Ovary (tissue), 9 donors: Measurements from ENCODE around the gene RAC2. TPM values are rescaled to one million over a fixed set of nuclear protein-coding genes. Genes with fewer than 3 reads are reported as not detected.

Source experiments
- DNase-seq, 5 donors: peaks; one replicate each; pipeline ENCODE4 v3.0.0-alpha.2; 2019 to 2020
- H3K27ac ChIP-seq, 2 donors: fragments of 200-600 bp; one replicate each; pipeline versions ENCODE4 v1.5.1 to v1.8.0; 2019 to 2022
- H3K27me3 ChIP-seq: fragments of 200-600 bp; one replicate; pipeline ENCODE4 v1.8.0; 2022
- H3K36me3 ChIP-seq: fragments of 200-600 bp; sonication (generic); one replicate; pipeline ENCODE4 v1.5.1; 2019
- H3K4me1 ChIP-seq: one replicate; pipeline ENCODE4 v1.8.1; 2013; ENCODE audit warnings: mild to moderate bottlenecking, moderate library complexity; ENCODE audit not compliant: insufficient read depth
- H3K4me3 ChIP-seq: fragments of 200-600 bp; sonication (generic); one replicate; pipeline ENCODE4 v1.5.1; 2017
- H3K9me3 ChIP-seq, 2 donors: fragments of 200-600 bp in 1 of 2; sonication (generic) in 1 of 2; one replicate each; pipeline versions ENCODE4 v1.5.1 to v1.8.1; 2013 to 2019; ENCODE audit warnings: mild to moderate bottlenecking in 1 of 2, moderate library complexity in 1 of 2
- CTCF ChIP-seq, 3 donors: fragments of 450-650 bp in 2 of 3; fragments of 200-600 bp in 1 of 3; IDR thresholded peaks; one replicate each; pipeline versions ENCODE4 v1.5.1 to v1.8.0; 2016 to 2022; ENCODE audit warnings: antibody characterized with exemption in 3 of 3, mild to moderate bottlenecking in 1 of 3
- EP300 ChIP-seq: sonication (generic); formaldehyde crosslinking; IDR thresholded peaks from one replicate; pipeline ENCODE4 v1.6.1; 2017; ENCODE audit warnings: antibody characterized with exemption
- POLR2A ChIP-seq: fragments of 450-650 bp; IDR thresholded peaks from one replicate; pipeline ENCODE4 v1.6.1; 2017; ENCODE audit warnings: antibody characterized with exemption, mild to moderate bottlenecking, moderate library complexity
- WGBS, 3 donors: extraction: QIAGEN DNeasy Blood & Tissue Kit in 1 of 3; methylation state at CpG; one replicate each; pipeline versions ENCODE4 v1.1.5 to v1.1.7; 2013 to 2017; 5-methylcytosine and 5-hydroxymethylcytosine counted together
- intact Hi-C, 4 donors: fragments of 100-400 bp; cut with DNase I; formaldehyde crosslinking; loops; one replicate each; pipeline versions ENCODE4 v1.11.0 to v1.15.1; 2022 to 2023
- polyA plus RNA-seq, 2 donors: library from polyadenylated mRNA; stranded (reverse); fragments of 200-250 nt in 1 of 2; fragments of 350-450 nt in 1 of 2; fragmentation: Illumina TruSeq in 1 of 2; extraction: RNeasy Lipid Tissue Mini Kit (QIAGEN cat#74804) in 1 of 2; gene quantifications; one replicate each; pipeline ENCODE4 v1.2.3, GENCODE V29; 2013 to 2014
- total RNA-seq, 7 donors: library from RNA; depleted of rRNA in 2 of 7; stranded (reverse); fragments of >200 nt in 2 of 7; fragmentation: NEBNext Ultra II Directional in 3 of 7; extraction: Animal tissue kit (Norgen Biotek cat#: 25700) in 3 of 7; gene quantifications; one replicate each; pipeline versions ENCODE4 v1.1.0 to v1.2.4, GENCODE V29; 2016 to 2023
- donor health status: DM: no; HTN: no; CAD: no; lungs with moderate emphysema.
- donor health status: DM: no; HTN: no; CAD: no.
- donor health status: Bipolar disorder and iron deficiency.
- donor health status: DM: yes; HTN: yes; CAD: no.
- donor health status: DM: no; HTN: no; CAD: no.
- donor health status: DM: yes; HTN: yes; CAD: no.

RAC2 gene
- total and polyA plus RNA-seq, 9 donors = 2.3 to 18.4 (median 6.0) TPM

- Histone ChIP-seq H3K4me3 (no peak overlapping the region), H3K27me3 (no peaks in the 10 kb centered on the region), H3K27ac (peak overlapping the region; percentile 46 to 89), H3K4me1 (peaks cover 18% of the 10 kb centered on the region), H3K36me3 (no peaks in the 10 kb centered on the region), H3K9me3 (no peaks in the 10 kb centered on the region)
- WGBS, 3 donors = 27 to 33% (median 27%) methylated on average over 14 of the region's 14 CpGs
- intact Hi-C loops = loop anchor here in 2 of 4 donors (2.0 to 5.0 kb wide), 2 partner anchors 30 to 174 kb away; no protein-coding TSS in a partner anchor
- DNase-seq = peak; percentile 92 to 94 (median 92)
- TF ChIP-seq EP300 (no peak), CTCF (IDR thresholded peaks at IDR 0.05) (peak in 1 of 3 donors; percentile 32)
These were observed 47.3 kb downstream of the RAC2 start for GRCh38 chr22:37196539-37197450.

GRCh38 chr22:37195921-37196320 is 48.1 kb downstream of the RAC2 start:
- Histone ChIP-seq H3K4me3 (no peak overlapping the region), H3K27me3 (no peaks in the 10 kb centered on the region), H3K9me3 (no peaks in the 10 kb centered on the region), H3K36me3 (no peaks in the 10 kb centered on the region), H3K27ac (peak overlapping the region; percentile 46 to 89), H3K4me1 (peaks cover 18% of the 10 kb centered on the region)
- no peak for TF ChIP-seq EP300
- TF ChIP-seq POLR2A = no peak
- TF ChIP-seq CTCF (IDR thresholded peaks at IDR 0.05) = no peak
- intact Hi-C loops = loop anchor here in 2 of 4 donors (2.0 to 5.0 kb wide), 2 partner anchors 29 to 174 kb away; no protein-coding TSS in a partner anchor
- DNase-seq = peak in 4 of 5 donors; percentile 33 to 62 (median 49)
- WGBS, 3 donors = 40 to 66% (median 56%) methylated on average over 4 of the region's 4 CpGs

- no peak for DNase-seq
- TF ChIP-seq CTCF (IDR thresholded peaks at IDR 0.05) = no peak
- TF ChIP-seq EP300 = no peak
- no peak for TF ChIP-seq POLR2A
- Histone ChIP-seq H3K4me1 (peaks cover 17% of the 10 kb centered on the region), H3K27ac (no peak overlapping the region), H3K9me3 (no peaks in the 10 kb centered on the region), H3K27me3 (no peaks in the 10 kb centered on the region), H3K4me3 (no peak overlapping the region), H3K36me3 (no peaks in the 10 kb centered on the region)
- intact Hi-C loops = loop anchor here in 1 of 4 donors (5.0 kb wide), 1 partner anchor 172 kb away; no protein-coding TSS in a partner anchor
- WGBS, 3 donors = 80 to 90% (median 84%) methylated on average over 3 of the region's 3 CpGs
These were observed 49.3 kb downstream of the RAC2 start for GRCh38 chr22:37194750-37195149.

- TF ChIP-seq POLR2A = no peak
- no peak for TF ChIP-seq EP300
- no peak for TF ChIP-seq CTCF (IDR thresholded peaks at IDR 0.05)
- H3K4me1 ChIP-seq = peaks cover 19% of the 10 kb centered on the region
- intact Hi-C loops = no loop called here
- no peaks in the 10 kb centered on the region for H3K9me3 ChIP-seq
- WGBS, 3 donors = 21 to 23% (median 21%) methylated on average over 10 of the region's 10 CpGs
- H3K4me3 ChIP-seq = no peak overlapping the region
- H3K36me3 ChIP-seq = no peaks in the 10 kb centered on the region
- H3K27me3 ChIP-seq = no peaks in the 10 kb centered on the region
- H3K27ac ChIP-seq = peak overlapping the region in 1 of 2 donors; percentile 61
- peak in 3 of 5 donors; percentile 19 to 39 (median 21) for DNase-seq
These were observed 50.4 kb downstream of the RAC2 start for GRCh38 chr22:37193629-37194191.
